Neural progenitor cell (in vitro differentiated cells): Measurements from ENCODE around the gene DUS1L. TPM values are rescaled to one million over a fixed set of nuclear protein-coding genes. Genes with fewer than 3 reads are reported as not detected.

Experiments
- DNase-seq: peaks from one replicate; pipeline ENCODE4 v3.0.0-alpha.2; 2016; ENCODE audit warnings: low spot score
- H2AFZ ChIP-seq: fragments of 200-600 bp; sonication (generic); replicated peaks from 2 replicates; pipeline ENCODE4 v1.6.1; 2016; ENCODE audit warnings: antibody characterized with exemption
- H3F3A ChIP-seq: fragments of 200-600 bp; sonication (generic); 2 replicates; pipeline ENCODE4 v1.6.1; 2016; ENCODE audit warnings: antibody characterized with exemption, low read depth
- H3K27ac ChIP-seq: fragments of 200-600 bp; sonication (generic); 2 replicates; pipeline ENCODE4 v1.5.1; 2016; ENCODE audit warnings: mild to moderate bottlenecking
- H3K27me3 ChIP-seq: fragments of 200-600 bp; sonication (generic); 2 replicates; pipeline ENCODE4 v1.6.1; 2016; ENCODE audit warnings: mild to moderate bottlenecking, moderate library complexity
- H3K36me3 ChIP-seq: fragments of 200-600 bp; sonication (generic); 2 replicates; pipeline ENCODE4 v1.5.1; 2016
- H3K4me1 ChIP-seq: fragments of 200-600 bp; sonication (generic); 2 replicates; pipeline ENCODE4 v1.6.1; 2016; ENCODE audit warnings: mixed run types
- H3K4me2 ChIP-seq: fragments of 200-600 bp; sonication (generic); 2 replicates; pipeline ENCODE4 v1.6.1; 2016
- H3K4me3 ChIP-seq: fragments of 200-600 bp; sonication (generic); 2 replicates; pipeline ENCODE4 v1.5.1; 2016
- H3K79me2 ChIP-seq: fragments of 200-600 bp; sonication (generic); 2 replicates; pipeline ENCODE4 v1.6.1; 2016; ENCODE audit warnings: low read depth
- H3K9ac ChIP-seq: fragments of 200-600 bp; sonication (generic); 2 replicates; pipeline ENCODE4 v1.6.1; 2016
- H3K9me3 ChIP-seq: fragments of 200-600 bp; sonication (generic); 2 replicates; pipeline ENCODE4 v1.5.1; 2016; ENCODE audit warnings: low read depth
- H4K20me1 ChIP-seq: fragments of 200-600 bp; sonication (generic); 2 replicates; pipeline ENCODE4 v1.6.1; 2016; ENCODE audit warnings: low read depth
- H3K27ac Mint-ChIP-seq: 3 replicates; pipeline ENCODE4 v1.8.0; 2021; ENCODE audit warnings: mixed read lengths
- H3K27me3 Mint-ChIP-seq: 2 replicates; pipeline ENCODE4 v1.8.0; 2022; ENCODE audit warnings: low read depth, mild to moderate bottlenecking, inconsistent platforms, moderate library complexity, mixed read lengths; ENCODE audit not compliant: insufficient read depth
- H3K36me3 Mint-ChIP-seq: 3 replicates; pipeline ENCODE4 v1.8.0; 2021; ENCODE audit warnings: mixed read lengths
- H3K4me1 Mint-ChIP-seq: 3 replicates; pipeline ENCODE4 v1.8.0; 2021; ENCODE audit warnings: mixed read lengths
- H3K4me3 Mint-ChIP-seq: 3 replicates; pipeline ENCODE4 v1.8.0; 2021; ENCODE audit warnings: mild to moderate bottlenecking, moderate library complexity, mixed read lengths
- H3K9me3 Mint-ChIP-seq: 3 replicates; pipeline ENCODE4 v1.8.0; 2020; ENCODE audit warnings: mixed read lengths
- EZH2 ChIP-seq: fragments of 200-600 bp; sonication (generic); IDR thresholded peaks from 2 replicates; pipeline ENCODE4 v1.6.1; 2017; ENCODE audit warnings: antibody characterized with exemption, mild to moderate bottlenecking, moderate library complexity
- EZH2phosphoT487 ChIP-seq: fragments of 200-600 bp; sonication (generic); IDR thresholded peaks from 2 replicates; pipeline ENCODE4 v1.6.1; 2017; ENCODE audit warnings: antibody characterized with exemption
- total RNA-seq: library from RNA; depleted of rRNA; stranded (reverse); fragments of >200 nt; gene quantifications from 2 replicates; pipeline ENCODE4 v1.2.3, GENCODE V29; 2015; ENCODE audit warnings: low replicate concordance
- TF ChIP-seq, protein P1 (sequence below): fragments of 200-600 bp; sonication (generic); IDR thresholded peaks from 2 replicates; pipeline ENCODE4 v1.5.1; 2017; ENCODE audit warnings: antibody characterized with exemption, mild to moderate bottlenecking

Gene DUS1L
- total RNA-seq, 1 donor from 2014 or later: 54.5 TPM

DNA sequence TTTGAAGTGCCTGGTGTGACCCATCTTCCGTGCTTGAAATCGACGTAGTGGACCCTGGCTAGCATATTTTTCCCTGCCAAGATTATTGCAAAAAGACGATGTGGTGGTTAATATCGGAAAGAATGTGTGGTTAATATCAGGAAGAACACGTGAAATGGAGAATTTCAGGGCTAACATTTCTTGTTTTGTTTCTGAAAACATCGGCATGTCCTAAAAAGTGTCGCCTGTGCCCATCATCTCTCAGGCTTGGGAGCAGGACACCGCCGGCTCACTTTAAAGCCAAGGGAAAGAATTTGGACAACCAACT, 27.8 kb downstream of the DUS1L start:
- peak overlapping the region; percentile 87 for H3K4me3 Mint-ChIP-seq
- Histone ChIP-seq H4K20me1 (peaks cover 22% of the 10 kb centered on the region), H3K9ac (no peak overlapping the region), H3K79me2 (peaks cover under 1% of the 10 kb centered on the region), H3K27ac (no peak overlapping the region), H2AFZ (peak overlapping the region; percentile 68), H3K9me3 (no peaks in the 10 kb centered on the region), H3K36me3 (no peaks in the 10 kb centered on the region), H3K27me3 (peaks cover 3% of the 10 kb centered on the region), H3K4me3 (peak overlapping the region; percentile 66), H3F3A (peaks cover 27% of the 10 kb centered on the region), H3K4me2 (peak overlapping the region; percentile 53), H3K4me1 (peaks cover 7% of the 10 kb centered on the region)
- peaks cover 29% of the 10 kb centered on the region for H3K4me1 Mint-ChIP-seq
- peaks cover 11% of the 10 kb centered on the region for H3K36me3 Mint-ChIP-seq
- DNase-seq: no peak
- H3K27ac Mint-ChIP-seq: peak overlapping the region; percentile 62
- TF ChIP-seq, protein P1, sequence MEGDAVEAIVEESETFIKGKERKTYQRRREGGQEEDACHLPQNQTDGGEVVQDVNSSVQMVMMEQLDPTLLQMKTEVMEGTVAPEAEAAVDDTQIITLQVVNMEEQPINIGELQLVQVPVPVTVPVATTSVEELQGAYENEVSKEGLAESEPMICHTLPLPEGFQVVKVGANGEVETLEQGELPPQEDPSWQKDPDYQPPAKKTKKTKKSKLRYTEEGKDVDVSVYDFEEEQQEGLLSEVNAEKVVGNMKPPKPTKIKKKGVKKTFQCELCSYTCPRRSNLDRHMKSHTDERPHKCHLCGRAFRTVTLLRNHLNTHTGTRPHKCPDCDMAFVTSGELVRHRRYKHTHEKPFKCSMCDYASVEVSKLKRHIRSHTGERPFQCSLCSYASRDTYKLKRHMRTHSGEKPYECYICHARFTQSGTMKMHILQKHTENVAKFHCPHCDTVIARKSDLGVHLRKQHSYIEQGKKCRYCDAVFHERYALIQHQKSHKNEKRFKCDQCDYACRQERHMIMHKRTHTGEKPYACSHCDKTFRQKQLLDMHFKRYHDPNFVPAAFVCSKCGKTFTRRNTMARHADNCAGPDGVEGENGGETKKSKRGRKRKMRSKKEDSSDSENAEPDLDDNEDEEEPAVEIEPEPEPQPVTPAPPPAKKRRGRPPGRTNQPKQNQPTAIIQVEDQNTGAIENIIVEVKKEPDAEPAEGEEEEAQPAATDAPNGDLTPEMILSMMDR: no peak
- TF ChIP-seq EZH2phosphoT487 (no peak), EZH2 (no peak)
- H3K27me3 Mint-ChIP-seq: peaks cover 19% of the 10 kb centered on the region
- H3K9me3 Mint-ChIP-seq: peaks cover 9% of the 10 kb centered on the region

DNA sequence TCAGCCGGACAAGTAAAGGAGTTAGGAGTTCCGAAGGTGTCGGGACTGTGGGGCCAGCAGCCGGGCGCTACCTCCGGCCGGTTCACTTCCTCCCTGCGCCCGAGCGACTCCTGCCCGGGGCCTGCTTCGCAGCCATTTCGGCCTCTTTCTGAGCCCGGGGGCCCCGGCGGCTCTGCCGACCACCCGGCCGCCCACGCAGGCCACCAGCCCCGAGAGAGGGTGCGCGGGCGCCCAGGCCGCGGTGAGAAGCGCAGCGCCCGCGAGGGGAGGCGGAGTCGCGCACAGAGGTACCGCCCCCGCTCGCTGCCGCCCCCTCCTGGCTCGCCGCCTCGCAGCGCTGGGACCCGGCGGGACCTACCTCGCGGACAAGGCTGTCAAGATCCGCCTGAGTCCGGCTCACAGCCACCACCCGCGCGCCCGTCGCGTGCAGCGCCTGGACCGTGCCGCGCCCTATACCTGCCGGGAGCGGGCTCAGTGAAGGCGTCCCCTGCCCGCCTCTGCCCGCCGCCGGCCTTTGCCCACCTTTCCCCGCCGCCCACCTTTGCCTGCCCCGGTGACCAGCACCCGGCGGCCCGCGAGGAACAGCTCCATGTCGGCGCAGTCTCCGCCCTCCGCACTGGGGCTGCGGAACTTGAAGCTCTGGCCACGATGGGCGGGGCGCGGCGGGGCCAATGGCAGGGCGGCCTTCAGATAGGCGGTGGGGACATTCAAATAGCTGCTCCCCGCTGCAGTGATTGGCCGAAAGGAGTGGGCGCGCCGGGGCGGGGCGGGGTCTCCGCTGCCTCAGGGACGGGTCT, 28.3 kb downstream of the DUS1L start, which contains the start of gene DCXR:
Gene DCXR, minus strand, starts transcription at position 606 of the 797 bp plus-strand sequence. Its CDS starts 15 bp downstream, at position 591.
- peak within 1 kb of the TSS; percentile 62 for H3K27ac Mint-ChIP-seq
- Histone ChIP-seq H3K27ac (peak within 1 kb of the TSS; percentile 86), H3K79me2 (peaks cover 4% of the 10 kb centered on the region), H3K4me1 (peaks cover 11% of the 10 kb centered on the region), H2AFZ (peak within 1 kb of the TSS; percentile 78), H3K9me3 (no peaks in the 10 kb centered on the region), H4K20me1 (peaks cover 27% of the 10 kb centered on the region), H3K4me2 (peak within 1 kb of the TSS; percentile 91), H3F3A (peaks cover 27% of the 10 kb centered on the region), H3K36me3 (no peaks in the 10 kb centered on the region), H3K27me3 (peaks cover 8% of the 10 kb centered on the region), H3K4me3 (peak within 1 kb of the TSS; percentile 66), H3K9ac (peak within 1 kb of the TSS; percentile 42)
- H3K36me3 Mint-ChIP-seq: peaks cover 11% of the 10 kb centered on the region
- TF ChIP-seq EZH2 (no peak), EZH2phosphoT487 (no peak)
- TF ChIP-seq, protein P1: peak; percentile 80
- H3K27me3 Mint-ChIP-seq: peaks cover 23% of the 10 kb centered on the region
- peak; percentile 99 for DNase-seq
- peaks cover 9% of the 10 kb centered on the region for H3K9me3 Mint-ChIP-seq
- peaks cover 25% of the 10 kb centered on the region for H3K4me1 Mint-ChIP-seq
- peak within 1 kb of the TSS; percentile 87 for H3K4me3 Mint-ChIP-seq

DNA sequence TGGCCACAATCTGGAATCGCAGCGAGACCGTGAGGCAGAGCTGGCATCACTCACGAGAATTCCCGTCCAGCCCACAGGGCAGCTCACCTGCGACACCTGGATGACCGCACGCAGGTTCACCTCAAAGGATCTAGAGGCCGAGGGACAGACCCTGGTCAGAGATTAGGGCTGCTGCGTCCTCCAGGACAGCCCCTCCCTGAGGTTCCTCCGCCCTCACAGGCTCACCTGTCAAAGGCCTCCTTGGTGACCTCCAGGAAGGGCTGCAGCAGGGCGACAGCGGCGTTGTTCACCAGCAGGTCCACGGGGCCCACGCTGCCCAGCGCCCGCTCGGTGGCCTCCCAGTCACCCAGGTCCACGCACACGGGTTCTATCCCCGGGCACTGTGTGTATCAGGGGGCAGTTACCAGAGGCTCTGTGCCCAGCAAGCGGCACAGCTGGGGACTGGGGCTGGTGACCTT, 28.9 kb downstream of the DUS1L start:
- no peaks in the 10 kb centered on the region for H3K9me3 ChIP-seq
- H3K27ac ChIP-seq: no peak overlapping the region
- H3K4me3 ChIP-seq: peak overlapping the region; percentile 66
- peaks cover 15% of the 10 kb centered on the region for H3K4me1 ChIP-seq
- Mint-ChIP-seq H3K36me3 (peaks cover 11% of the 10 kb centered on the region), H3K4me1 (peaks cover 23% of the 10 kb centered on the region), H3K4me3 (peak overlapping the region; percentile 69), H3K27ac (no peak overlapping the region), H3K9me3 (peaks cover 9% of the 10 kb centered on the region), H3K27me3 (peaks cover 23% of the 10 kb centered on the region)
- peak overlapping the region; percentile 91 for H3K4me2 ChIP-seq
- DNase-seq: no peak
- H2AFZ ChIP-seq: peak overlapping the region; percentile 78
- H3K9ac ChIP-seq: no peak overlapping the region
- peaks cover 4% of the 10 kb centered on the region for H3K79me2 ChIP-seq
- H4K20me1 ChIP-seq: peaks cover 28% of the 10 kb centered on the region
- H3K27me3 ChIP-seq: peaks cover 9% of the 10 kb centered on the region
- TF ChIP-seq EZH2 (no peak), EZH2phosphoT487 (no peak)
- TF ChIP-seq, protein P1: no peak
- no peaks in the 10 kb centered on the region for H3K36me3 ChIP-seq
- H3F3A ChIP-seq: peaks cover 27% of the 10 kb centered on the region
